GM19397 (cell line): Measurements from ENCODE around the gene IGSF3.

Source experiments
- ATAC-seq: cut with Tn5 transposase; IDR thresholded peaks from one replicate; pipeline ENCODE4 v1.9.1; 2021; ENCODE audit warnings: mild to moderate bottlenecking, moderate library complexity; ENCODE audit not compliant: unreplicated experiment

IGSF3 gene

GRCh38 chr1:116667575-116668105, at the start of gene IGSF3:
Gene IGSF3 (minus strand): TSS chr1:116667733. CDS start chr1:116666326, 1,407 bp downstream.
- ATAC-seq: peak; percentile 66

GRCh38 chr1:116717318-116717717, 49.8 kb upstream of the IGSF3 start:
- ATAC-seq: no peak

GRCh38 chr1:116716391-116716790, 48.9 kb upstream of the IGSF3 start:
- no peak for ATAC-seq

- no peak for ATAC-seq
These were observed 45.9 kb upstream of the IGSF3 start for GRCh38 chr1:116713474-116713873.

GRCh38 chr1:116712510-116712909, 45.0 kb upstream of the IGSF3 start:
- no peak for ATAC-seq

GRCh38 chr1:116711263-116711840, 43.8 kb upstream of the IGSF3 start:
- no peak for ATAC-seq

- no peak for ATAC-seq
These were observed 43.1 kb upstream of the IGSF3 start for GRCh38 chr1:116710420-116711262.

- ATAC-seq: no peak
These were observed 42.2 kb upstream of the IGSF3 start for GRCh38 chr1:116709666-116710167.

- no peak for ATAC-seq
These were observed 40.8 kb upstream of the IGSF3 start for GRCh38 chr1:116708255-116708900.

GRCh38 chr1:116706841-116707240, 39.3 kb upstream of the IGSF3 start:
- no peak for ATAC-seq

GRCh38 chr1:116706123-116706522, 38.6 kb upstream of the IGSF3 start:
- ATAC-seq: no peak

- no peak for ATAC-seq
These were observed 36.7 kb upstream of the IGSF3 start for GRCh38 chr1:116704278-116704677.

- no peak for ATAC-seq
These were observed 32.1 kb upstream of the IGSF3 start for GRCh38 chr1:116699605-116700004.

- ATAC-seq: no peak
These were observed 30.7 kb upstream of the IGSF3 start for GRCh38 chr1:116698244-116698595.

GRCh38 chr1:116697548-116698243, 30.2 kb upstream of the IGSF3 start:
- no peak for ATAC-seq

- ATAC-seq: no peak
These were observed 27.0 kb upstream of the IGSF3 start for GRCh38 chr1:116694524-116694923.

GRCh38 chr1:116693759-116694480, 26.4 kb upstream of the IGSF3 start:
- ATAC-seq: no peak

GRCh38 chr1:116692879-116693278, 25.3 kb upstream of the IGSF3 start:
- no peak for ATAC-seq

GRCh38 chr1:116690849-116691406, 23.4 kb upstream of the IGSF3 start:
- no peak for ATAC-seq

- ATAC-seq: no peak
These were observed 22.9 kb upstream of the IGSF3 start for GRCh38 chr1:116690396-116690848.
